Measurements from ENCODE around the gene SCGB3A1.

SCGB3A1 gene

GRCh38 chr5:180575571-180575970 lies 15.7 kb downstream of the SCGB3A1 start:
- no peak for DNase-seq (ENCODE audit: low read depth)
- H3K4me3 ChIP-seq (ENCODE audit: control insufficient read depth, low read depth, low read length), result no peak overlapping the region
- no peak for TF ChIP-seq CTCF (IDR thresholded peaks at IDR 0.05; ENCODE audit: control insufficient read depth, insufficient read depth, low read depth, low read length, missing control alignments)

- no peak for DNase-seq (ENCODE audit: low read depth)
- TF ChIP-seq CTCF (IDR thresholded peaks at IDR 0.05; ENCODE audit: control insufficient read depth, insufficient read depth, low read depth, low read length, missing control alignments), result no peak
Observed at GRCh38 chr5:180568914-180569313, 22.4 kb downstream of the SCGB3A1 start.

GRCh38 chr5:180563994-180564393 lies 27.3 kb downstream of the SCGB3A1 start:
- H3K4me3 ChIP-seq (ENCODE audit: control insufficient read depth, low read depth, low read length), result no peak overlapping the region
- DNase-seq (ENCODE audit: low read depth), result no peak
- TF ChIP-seq CTCF (IDR thresholded peaks at IDR 0.05; ENCODE audit: control insufficient read depth, insufficient read depth, low read depth, low read length, missing control alignments), result no peak

More at GRCh38 chr5:180568914-180569313, 22.4 kb downstream of the SCGB3A1 start:
- H3K4me3 ChIP-seq (ENCODE audit: control insufficient read depth, low read depth, low read length), result no peak overlapping the region

GRCh38 chr5:180558232-180558631 lies 33.1 kb downstream of the SCGB3A1 start:
- H3K4me3 ChIP-seq (ENCODE audit: control insufficient read depth, low read depth, low read length), result no peak overlapping the region
- no peak for TF ChIP-seq CTCF (IDR thresholded peaks at IDR 0.05; ENCODE audit: control insufficient read depth, insufficient read depth, low read depth, low read length, missing control alignments)
- no peak for DNase-seq (ENCODE audit: low read depth)

GRCh38 chr5:180557217-180557809 lies 34.0 kb downstream of the SCGB3A1 start:
- no peak for DNase-seq (ENCODE audit: low read depth)
- no peak overlapping the region for H3K4me3 ChIP-seq (ENCODE audit: control insufficient read depth, low read depth, low read length)
- no peak for TF ChIP-seq CTCF (IDR thresholded peaks at IDR 0.05; ENCODE audit: control insufficient read depth, insufficient read depth, low read depth, low read length, missing control alignments)

GRCh38 chr5:180555168-180555921 lies 36.0 kb downstream of the SCGB3A1 start:
- no peak for DNase-seq (ENCODE audit: low read depth)
- no peak for TF ChIP-seq CTCF (IDR thresholded peaks at IDR 0.05; ENCODE audit: control insufficient read depth, insufficient read depth, low read depth, low read length, missing control alignments)
- no peak overlapping the region for H3K4me3 ChIP-seq (ENCODE audit: control insufficient read depth, low read depth, low read length)

All from AG09309 (cell line).